ENCODE data around the gene DCTN2. TPM values are rescaled to one million over a fixed set of nuclear protein-coding genes. Genes with fewer than 3 reads are reported as not detected.

Gene DCTN2
- polyA plus RNA-seq, 1 of the 3 experiments (the other 2 are of a cell fraction) = 122 TPM

- no peaks in the 10 kb centered on the region for H3K9me3 ChIP-seq
- no peaks in the 10 kb centered on the region for H3K27me3 ChIP-seq (ENCODE audit: insufficient read depth)
- H3F3A ChIP-seq (replicated peaks; ENCODE audit: insufficient read depth) = peaks cover 26% of the 10 kb centered on the region
- ChIA-PET CTCF (interaction anchor here (1.1 to 2.3 kb wide), 6 partner anchors 10 to 308 kb away, joined by 3 to 10 read pairs (median 4); partner anchors contain the start of gene DDIT3), POLR2A (interaction anchor here (0.5 to 2.6 kb wide), 5 partner anchors 9 to 1363 kb away, joined by 3 to 13 read pairs (median 4); partner anchors contain the start of genes ARHGEF25 and DDIT3)
- no peaks in the 10 kb centered on the region for H3K9me2 ChIP-seq
- H3K4me2 ChIP-seq = peak overlapping the region; percentile 97
- TF ChIP-seq NFIC (IDR thresholded peaks at IDR 0.05; ENCODE audit: borderline replicate concordance) = no peak
- no peak for TF ChIP-seq YY1 (IDR thresholded peaks at IDR 0.05; ENCODE audit: low read depth)
- TF ChIP-seq TEAD4 (IDR thresholded peaks at IDR 0.05; ENCODE audit: borderline replicate concordance, insufficient read depth) = no peak
- no peak for TF ChIP-seq MXI1 (IDR thresholded peaks at IDR 0.05; ENCODE audit: low read depth, low read length)
- TF ChIP-seq, protein P1, sequence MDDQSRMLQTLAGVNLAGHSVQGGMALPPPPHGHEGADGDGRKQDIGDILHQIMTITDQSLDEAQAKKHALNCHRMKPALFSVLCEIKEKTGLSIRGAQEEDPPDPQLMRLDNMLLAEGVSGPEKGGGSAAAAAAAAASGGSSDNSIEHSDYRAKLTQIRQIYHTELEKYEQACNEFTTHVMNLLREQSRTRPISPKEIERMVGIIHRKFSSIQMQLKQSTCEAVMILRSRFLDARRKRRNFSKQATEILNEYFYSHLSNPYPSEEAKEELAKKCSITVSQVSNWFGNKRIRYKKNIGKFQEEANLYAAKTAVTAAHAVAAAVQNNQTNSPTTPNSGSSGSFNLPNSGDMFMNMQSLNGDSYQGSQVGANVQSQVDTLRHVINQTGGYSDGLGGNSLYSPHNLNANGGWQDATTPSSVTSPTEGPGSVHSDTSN (IDR thresholded peaks at IDR 0.05) = no peak
- no peak for TF ChIP-seq TAF1 (IDR thresholded peaks at IDR 0.05; ENCODE audit: borderline replicate concordance, low read depth, low read length)
- TF ChIP-seq, protein P2, sequence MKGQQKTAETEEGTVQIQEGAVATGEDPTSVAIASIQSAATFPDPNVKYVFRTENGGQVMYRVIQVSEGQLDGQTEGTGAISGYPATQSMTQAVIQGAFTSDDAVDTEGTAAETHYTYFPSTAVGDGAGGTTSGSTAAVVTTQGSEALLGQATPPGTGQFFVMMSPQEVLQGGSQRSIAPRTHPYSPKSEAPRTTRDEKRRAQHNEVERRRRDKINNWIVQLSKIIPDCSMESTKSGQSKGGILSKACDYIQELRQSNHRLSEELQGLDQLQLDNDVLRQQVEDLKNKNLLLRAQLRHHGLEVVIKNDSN (IDR thresholded peaks at IDR 0.05; ENCODE audit: borderline replicate concordance, low read depth) = no peak
- no peak for TF ChIP-seq RAD21 (IDR thresholded peaks at IDR 0.05; ENCODE audit: low read length)
- no peak for TF ChIP-seq CTCF (IDR thresholded peaks at IDR 0.05)
- TF ChIP-seq, protein P3, sequence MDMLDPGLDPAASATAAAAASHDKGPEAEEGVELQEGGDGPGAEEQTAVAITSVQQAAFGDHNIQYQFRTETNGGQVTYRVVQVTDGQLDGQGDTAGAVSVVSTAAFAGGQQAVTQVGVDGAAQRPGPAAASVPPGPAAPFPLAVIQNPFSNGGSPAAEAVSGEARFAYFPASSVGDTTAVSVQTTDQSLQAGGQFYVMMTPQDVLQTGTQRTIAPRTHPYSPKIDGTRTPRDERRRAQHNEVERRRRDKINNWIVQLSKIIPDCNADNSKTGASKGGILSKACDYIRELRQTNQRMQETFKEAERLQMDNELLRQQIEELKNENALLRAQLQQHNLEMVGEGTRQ (IDR thresholded peaks at IDR 0.05; ENCODE audit: borderline replicate concordance, low read depth, low read length) = no peak
- no peak for TF ChIP-seq MEF2A (IDR thresholded peaks at IDR 0.05; ENCODE audit: borderline replicate concordance, low read depth)
- TF ChIP-seq POLR2AphosphoS5 (IDR thresholded peaks at IDR 0.05; ENCODE audit: low read depth, low read length) = no peak
- TF ChIP-seq IRF3 (IDR thresholded peaks at IDR 0.05; ENCODE audit: low read depth, low read length) = no peak
- peaks cover 17% of the 10 kb centered on the region for H4K20me1 ChIP-seq (ENCODE audit: insufficient read depth)
- H3K79me2 ChIP-seq (ENCODE audit: insufficient read depth) = peaks cover 69% of the 10 kb centered on the region
- 74% methylated on average over 12 of the region's 15 CpGs for WGBS (ENCODE audit: low lambda C conversion rate)
- peak overlapping the region; percentile 95 for H3K9ac ChIP-seq
- no peak for DNase-seq
- peaks cover 16 to 20% of the 10 kb centered on the region in 2 experiments; a peak in 3 of 4 replicates for H3K4me1 ChIP-seq (ENCODE audit: control insufficient read depth in 1 of 2, insufficient read depth in 2 of 2, low read depth in 1 of 2, low read length in 1 of 2)
- H2AFZ ChIP-seq (ENCODE audit: low read depth) = no peak overlapping the region
- H3K36me3 ChIP-seq (replicated peaks in 1 of 2; ENCODE audit: control insufficient read depth in 1 of 2, insufficient read depth in 2 of 2, low read length in 1 of 2) = peaks cover 13 to 26% of the 10 kb centered on the region in 2 experiments
- H3K4me3 ChIP-seq (ENCODE audit: low read depth in 2 of 2, low read length in 1 of 2) = peak overlapping the region; percentile 84 to 86
- peak overlapping the region; percentile 55 to 67; a peak in 2 of 4 replicates for H3K27ac ChIP-seq (ENCODE audit: low read depth in 2 of 2, low read length in 1 of 2)
These were observed 1.1 kb downstream of the DCTN2 start for GRCh38 chr12:57545809-57546437.
